GM19397 (cell line): ENCODE data around the gene PMM1.
"Not testable (repeated sequence)": the region's sequence is repeated elsewhere in the genome, so short reads cannot be mapped to it uniquely, and the experiment has no call there.

Experiments
- ATAC-seq: cut with Tn5 transposase; IDR thresholded peaks from one replicate; pipeline ENCODE4 v1.9.1; 2021; ENCODE audit warnings: mild to moderate bottlenecking, moderate library complexity; ENCODE audit not compliant: unreplicated experiment

The PMM1 gene

DNA sequence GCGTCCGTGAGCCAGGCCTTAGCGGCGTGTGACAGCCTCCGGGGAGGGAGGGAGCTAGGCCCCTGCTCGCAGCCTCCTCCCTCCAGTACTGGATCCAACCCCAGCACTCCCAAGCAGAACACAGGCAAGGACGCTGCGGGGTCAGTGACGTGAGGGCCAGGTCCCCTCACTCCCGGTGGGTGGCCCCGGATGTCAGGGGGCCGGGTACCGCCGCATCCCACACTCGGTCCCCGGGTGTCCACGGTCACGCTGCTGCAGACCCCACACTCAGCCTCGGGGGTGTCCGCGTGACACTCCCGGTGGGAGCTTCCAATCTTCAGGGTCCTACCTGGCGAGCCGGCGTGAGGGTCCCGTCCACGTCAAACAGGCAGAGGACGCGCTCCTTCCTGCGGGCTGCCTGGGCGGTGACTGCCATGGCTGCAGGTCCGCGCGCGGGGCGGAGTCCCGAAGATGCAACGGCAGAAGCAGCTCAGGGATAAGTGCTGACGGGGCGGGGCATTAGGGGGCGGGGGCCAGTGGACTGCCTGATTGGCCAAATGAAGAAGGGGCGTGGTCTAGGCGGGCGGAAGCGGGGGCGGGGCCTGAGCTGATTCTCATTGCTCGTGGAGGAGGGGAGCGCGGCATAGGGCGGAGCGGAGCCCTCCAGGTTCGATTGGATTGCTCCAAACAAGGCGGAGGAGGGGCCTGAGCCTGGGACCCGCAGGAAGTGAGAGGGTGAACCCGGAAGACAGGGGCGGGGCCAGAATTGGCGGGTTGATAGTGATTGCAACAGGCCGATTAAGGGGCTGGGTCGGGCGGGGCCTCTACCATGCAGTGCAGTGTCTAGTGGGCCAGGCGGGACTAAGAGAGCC lies at the start of gene PMM1:
Gene PMM1 (minus strand): TSS at position 450 of the 851 bp plus-strand sequence. CDS start 35 bp downstream, at position 415.
- peak; percentile 88 for ATAC-seq

DNA sequence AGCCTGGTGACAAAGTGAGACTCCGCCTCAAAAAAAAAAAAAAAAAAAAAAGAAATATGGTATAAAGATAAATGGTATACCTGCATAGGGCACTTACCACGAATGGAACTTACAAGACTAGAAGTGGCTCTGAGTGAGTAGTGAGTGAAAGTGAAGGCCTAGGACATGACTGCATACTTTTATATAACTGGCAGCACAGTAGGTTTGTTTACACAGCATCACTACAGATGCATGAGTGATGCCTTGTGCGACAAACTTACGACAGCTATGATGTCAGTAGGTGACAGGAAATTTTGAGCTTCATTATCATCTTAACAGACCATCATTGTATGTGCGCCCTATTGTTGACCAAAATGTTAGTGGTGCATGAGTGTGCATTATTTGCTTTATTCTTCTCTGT lies 49.1 kb upstream of the PMM1 start:
- ATAC-seq: no peak

DNA sequence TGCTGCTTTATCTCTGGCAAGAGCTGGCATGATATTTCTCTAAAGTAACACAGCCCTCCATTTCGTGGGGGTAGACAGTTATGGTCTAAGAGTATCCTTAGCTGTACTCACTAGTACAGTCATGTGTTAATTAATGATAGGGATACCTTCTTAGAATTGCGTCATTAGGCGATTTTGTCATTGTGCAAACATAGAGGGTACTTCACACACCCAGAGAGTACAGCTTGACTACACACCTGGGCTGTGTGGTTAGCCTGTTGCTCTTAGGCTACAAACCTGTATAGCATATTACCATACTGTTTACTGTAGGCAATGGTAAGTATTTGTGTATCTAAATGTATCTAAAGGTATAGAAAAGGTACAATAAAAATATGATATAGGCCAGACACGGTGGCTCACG lies 48.5 kb upstream of the PMM1 start:
- ATAC-seq: no peak

DNA sequence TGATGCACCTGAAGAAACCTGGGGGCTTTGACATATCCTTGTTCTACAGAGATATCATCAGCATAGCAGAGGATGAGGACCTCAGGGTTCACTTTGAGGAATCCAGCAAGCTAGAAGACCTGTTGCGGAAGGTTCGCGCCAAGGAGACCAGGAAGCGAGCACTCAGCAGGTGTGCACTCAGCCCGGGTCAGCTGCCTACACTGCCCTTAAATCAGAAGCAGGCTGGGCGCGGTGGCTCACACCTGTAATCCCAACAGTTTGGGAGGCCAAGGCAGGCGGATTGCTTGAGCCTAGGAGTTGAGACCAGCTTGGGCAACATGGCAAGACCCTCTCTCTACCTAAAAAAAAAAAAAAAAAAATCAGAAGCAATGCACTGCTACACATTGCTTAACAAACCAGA lies 48.0 kb upstream of the PMM1 start:
- not testable (repeated sequence) for ATAC-seq

DNA sequence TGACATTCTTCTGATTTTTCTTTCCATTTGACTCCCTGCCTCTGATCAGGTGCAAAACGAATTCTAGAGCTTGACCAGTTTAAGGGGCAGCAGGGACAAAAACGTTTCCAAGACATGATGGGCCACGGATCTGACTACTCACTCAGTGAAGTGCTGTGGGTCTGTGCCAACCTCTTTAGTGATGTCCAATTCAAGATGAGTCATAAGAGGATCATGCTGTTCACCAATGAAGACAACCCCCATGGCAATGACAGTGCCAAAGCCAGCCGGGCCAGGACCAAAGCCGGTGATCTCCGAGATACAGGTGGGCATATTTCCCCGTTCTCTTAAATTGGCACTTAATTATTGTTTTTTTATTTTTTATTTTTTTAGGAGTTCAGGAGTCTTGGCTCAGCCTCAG lies 46.8 kb upstream of the PMM1 start:
- ATAC-seq: no peak

DNA sequence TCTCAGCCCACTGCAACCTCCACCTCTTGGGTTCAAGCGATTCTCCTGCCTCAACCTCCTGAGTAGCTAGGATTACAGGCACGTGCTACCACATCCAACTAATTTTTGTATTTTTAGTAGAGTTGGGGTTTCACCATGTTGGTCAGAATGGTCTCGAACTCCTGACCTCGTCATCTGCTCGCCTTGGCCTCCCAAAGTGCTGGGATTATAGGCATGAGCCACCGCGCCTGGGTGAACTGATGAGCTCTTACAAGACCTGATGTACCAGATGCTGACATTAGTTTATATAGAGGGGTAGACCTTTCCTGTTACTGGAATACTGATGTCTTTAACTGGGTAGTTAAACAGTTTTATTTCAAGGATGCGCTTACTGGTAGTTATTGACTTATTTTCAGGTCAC lies 45.0 kb upstream of the PMM1 start:
- ATAC-seq: not testable (repeated sequence)

DNA sequence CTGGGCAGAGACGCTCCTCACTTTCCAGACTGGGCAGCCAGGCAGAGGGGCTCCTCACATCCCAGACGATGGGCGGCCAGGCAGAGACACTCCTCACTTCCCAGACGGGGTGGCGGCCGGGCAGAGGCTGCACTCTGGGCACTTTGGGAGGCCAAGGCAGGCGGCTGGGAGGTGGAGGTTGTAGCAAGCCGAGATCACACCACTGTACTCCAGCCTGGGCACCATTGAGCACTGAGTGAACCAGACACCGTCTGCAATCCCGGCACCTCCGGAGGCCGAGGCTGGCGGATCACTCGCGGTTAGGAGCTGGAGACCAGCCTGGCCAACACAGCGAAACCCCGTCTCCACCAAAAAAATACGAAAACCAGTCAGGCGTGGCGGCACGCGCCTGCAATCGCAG lies 42.0 kb upstream of the PMM1 start:
- ATAC-seq: not testable (repeated sequence)

DNA sequence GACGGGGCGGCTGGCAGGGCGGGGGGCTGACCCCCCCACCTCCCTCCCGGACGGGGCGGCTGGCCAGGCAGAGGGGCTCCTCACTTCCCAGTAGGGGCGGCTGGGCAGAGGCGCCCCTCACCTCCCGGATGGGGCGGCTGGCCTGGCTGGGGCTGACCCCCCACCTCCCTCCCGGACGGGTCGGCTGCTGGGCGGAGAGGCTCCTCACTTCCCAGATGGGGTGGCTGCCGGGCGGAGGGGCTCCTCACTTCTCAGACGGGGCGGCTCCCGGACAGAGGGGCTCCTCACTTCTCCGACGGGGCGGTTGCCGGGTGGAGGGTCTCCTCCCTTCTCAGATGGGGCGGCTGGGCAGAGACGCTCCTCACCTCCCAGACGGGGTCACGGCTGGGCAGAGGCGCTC lies 41.5 kb upstream of the PMM1 start:
- not testable (repeated sequence) for ATAC-seq

DNA sequence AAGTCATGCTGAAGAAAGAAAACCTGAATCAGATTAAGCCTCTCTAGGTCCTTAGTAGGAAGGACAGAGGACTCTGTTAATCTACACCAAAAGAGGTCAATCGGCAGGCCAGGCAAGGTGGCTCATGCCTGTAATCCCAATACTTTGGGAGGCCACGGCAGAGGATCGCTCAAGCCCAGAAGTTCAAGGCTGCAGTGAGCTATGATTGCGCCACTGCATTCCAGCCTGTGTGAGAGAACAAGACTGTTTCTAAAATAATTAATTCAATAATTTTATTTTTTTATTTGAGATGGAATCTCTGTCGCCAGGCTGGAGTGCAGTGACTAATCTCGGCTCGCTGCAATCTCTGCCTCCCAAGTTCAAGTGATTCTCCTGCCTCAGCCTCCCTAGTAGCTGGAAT lies 35.9 kb upstream of the PMM1 start:
- no peak for ATAC-seq

DNA sequence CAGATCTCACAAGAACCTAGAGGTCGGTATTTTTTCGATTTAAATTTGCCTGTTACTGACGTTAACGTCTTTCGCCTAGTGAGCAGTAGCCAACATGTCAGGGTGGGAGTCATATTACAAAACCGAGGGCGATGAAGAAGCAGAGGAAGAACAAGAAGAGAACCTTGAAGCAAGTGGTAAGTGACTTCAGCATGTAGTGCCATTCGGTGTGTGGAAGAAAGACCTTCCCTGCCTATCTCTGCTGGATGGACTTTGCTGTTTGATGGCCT lies 32.2 kb upstream of the PMM1 start:
- ATAC-seq: no peak

DNA sequence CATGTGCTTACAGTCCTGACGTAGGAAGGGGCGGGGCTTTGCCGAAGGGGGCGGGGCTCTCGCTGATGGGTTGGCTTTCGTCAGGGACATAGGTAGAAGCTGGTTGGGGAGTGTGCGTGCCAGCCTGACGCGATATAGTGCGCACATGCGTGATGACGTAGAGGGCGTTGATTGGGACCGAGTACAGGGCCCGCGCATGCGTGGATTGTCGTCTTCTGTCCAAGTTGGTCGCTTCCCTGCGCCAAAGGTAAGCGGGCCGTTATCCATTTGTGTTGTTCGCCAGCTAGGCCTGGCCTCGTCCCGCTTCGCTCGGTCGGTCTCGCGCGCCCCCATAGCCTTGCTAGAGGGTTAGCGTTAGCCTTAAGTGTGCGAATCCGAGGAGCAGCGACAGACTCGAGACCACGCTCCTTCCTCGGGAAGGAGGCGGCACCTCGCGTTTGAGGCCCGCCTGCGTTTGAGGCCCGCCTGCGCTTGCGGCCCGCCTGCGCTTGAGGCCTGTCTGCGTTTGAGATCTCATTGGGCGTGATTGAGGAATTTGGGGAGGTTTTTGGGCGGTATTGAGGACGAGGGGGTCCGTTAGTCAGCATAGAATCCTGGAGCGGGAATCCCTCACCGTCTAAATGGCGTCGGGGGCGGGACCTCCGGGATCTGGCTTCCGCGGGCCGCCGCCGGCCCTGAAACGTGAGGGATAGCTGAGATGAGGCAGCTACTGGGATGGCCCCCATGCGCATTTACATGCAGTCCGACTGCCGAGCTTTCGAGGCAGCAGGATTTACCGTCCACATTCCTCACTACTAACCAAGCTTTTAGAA lies 31.7 kb upstream of the PMM1 start, which contains the start of gene XRCC6:
Gene XRCC6 (plus strand): TSS at position 197 of the 812 bp plus-strand sequence. CDS start 710 bp downstream, outside the sequence.
- peak; percentile 80 for ATAC-seq

DNA sequence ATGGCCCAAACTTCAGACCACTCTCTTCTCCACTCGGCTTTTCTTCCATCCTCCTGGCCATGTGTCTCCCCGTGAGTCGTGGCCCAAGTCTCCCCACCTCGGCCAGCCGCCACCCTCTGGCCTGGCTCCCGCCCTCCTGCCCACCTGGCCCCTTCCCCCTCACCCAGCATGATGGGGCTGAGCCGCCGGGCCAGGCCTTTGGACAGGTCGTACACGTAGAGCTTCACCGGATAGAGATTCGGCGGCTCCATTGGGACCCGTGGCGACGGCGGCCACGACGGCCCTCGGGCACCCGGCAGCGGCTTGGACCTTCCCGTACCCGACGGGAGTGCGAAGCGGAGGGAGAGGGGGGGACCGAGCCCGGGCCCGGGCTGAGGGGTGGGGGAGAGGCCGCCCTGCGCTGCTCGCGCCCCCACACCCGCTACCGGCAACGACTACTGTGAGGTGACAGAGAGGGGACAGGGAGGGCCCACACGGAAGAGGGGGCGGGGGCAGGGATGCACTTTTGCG lies 31.0 kb upstream of the PMM1 start, which contains the start of gene DESI1:
Gene DESI1 (minus strand): TSS at position 455 of the 510 bp plus-strand sequence. CDS start 204 bp downstream, at position 251.
- peak; percentile 16 for ATAC-seq

DNA sequence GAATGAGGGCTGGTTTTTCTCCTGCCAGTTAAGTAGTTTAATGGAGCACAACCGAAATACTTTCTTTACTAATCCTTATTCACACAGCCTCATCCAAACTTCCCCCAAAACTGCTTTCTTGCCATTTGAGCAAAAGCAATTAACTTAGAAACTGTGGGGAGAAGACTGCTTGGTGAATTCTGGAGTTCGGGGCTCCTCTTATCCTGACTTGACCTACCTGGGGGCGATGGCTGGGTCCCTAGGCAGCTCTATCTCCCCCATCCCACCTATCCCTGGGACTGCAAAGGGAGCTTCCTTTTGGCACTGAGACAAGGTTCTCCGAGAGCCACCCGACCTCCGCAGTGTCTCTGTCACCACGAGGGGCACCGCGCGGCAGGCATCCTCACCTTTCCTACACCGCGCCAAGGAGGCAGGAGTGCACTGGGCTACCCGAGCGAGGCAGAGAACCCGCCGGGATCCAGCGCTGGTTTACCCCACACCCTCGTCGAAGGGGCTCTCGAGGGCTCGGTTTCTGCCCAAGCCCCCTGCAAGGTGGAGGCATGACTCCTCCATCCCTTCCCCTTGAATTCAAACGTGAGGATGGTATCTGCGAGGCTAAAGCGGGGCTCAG lies 30.4 kb upstream of the PMM1 start:
- ATAC-seq: no peak

DNA sequence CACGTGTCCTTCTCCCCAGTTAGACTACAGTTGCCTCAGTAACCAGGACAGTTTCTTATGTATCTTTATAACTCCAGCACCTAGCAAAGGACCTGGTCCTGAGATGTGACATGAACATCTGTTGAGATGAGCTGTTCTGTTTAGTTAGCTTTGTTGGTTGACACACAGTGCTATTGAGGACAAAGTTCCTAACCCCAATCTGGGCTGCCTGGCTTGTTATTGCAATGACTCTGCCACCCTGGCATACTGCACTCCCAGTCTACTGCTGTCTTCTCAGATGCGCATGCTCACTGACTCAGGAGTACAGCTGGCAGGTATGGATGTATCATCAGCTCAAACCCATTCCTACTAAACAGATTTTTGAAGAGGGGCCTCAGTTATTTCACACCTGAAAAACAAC lies 23.8 kb upstream of the PMM1 start:
- ATAC-seq: no peak

DNA sequence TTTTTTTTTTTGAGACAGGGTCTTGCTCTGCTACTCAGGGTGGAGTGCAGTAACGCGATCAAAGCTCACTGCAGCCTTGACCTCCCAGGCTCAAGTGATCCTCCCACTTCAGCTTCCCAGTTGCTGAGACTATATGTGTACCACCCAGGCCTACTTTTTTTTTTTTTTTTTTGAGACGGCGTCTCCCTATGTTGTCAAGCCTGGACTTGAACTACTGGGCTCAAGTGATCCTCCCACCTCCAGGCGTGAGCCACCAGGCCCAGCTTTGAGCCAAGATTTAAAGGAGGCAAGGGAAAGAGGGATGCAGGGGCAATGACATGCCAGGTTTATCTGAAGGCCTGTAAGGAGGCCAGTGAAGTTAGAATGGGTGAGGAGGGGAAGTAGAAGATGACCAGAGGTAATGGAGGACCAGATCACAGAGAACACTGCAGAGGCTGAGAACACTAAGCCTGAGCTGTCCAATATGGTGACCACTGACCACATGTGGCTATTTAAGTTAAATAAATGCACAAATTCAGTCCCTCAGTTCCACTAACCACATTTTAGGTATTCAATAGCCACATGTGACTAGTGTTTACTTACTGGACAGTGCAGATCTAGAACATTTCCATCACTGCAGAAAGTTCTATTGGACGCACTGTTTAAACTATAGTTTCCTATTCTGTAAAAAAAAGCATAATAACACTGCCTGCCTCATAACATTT lies 23.1 kb upstream of the PMM1 start:
- no peak for ATAC-seq

DNA sequence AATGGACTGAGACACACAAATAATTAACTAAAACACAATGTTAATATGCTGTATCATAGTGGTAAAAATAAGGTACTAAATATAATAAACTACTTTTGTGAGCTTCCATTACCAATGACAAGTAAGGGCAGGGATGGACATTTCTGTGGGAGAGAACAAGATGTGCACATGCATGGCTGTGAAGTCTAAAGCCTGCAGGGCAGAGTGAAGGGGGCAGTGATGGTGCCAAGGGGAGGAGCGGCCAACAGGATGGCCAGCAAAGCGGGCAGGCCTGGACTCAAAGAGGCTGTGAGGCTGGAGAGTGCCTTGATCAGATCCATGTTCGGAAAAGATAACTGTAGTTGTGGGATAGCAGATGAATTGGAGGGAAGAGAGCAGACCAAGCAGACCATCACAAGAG lies 18.7 kb upstream of the PMM1 start:
- no peak for ATAC-seq

DNA sequence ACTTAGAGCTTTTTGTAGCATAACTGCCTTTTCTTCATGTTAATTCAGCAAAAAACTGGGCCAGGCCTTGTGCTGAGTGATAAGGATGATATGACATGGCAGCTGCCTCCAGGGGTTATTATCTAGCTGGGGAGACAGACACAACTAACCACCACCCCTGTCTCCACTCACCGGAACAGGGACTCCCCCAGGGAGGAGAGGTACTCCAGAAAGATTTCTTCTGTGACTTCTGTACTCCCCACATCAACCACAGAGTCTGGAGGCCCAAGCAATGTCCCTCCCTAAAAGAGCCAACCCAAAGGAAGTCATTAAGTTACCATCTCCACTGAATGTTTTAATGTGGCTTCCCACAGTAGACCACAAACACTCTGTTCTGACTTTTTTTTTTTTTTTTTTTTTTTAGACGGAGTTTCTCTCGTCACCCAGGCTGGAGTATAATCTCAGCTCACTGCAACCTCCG lies 14.3 kb upstream of the PMM1 start:
- ATAC-seq: no peak

DNA sequence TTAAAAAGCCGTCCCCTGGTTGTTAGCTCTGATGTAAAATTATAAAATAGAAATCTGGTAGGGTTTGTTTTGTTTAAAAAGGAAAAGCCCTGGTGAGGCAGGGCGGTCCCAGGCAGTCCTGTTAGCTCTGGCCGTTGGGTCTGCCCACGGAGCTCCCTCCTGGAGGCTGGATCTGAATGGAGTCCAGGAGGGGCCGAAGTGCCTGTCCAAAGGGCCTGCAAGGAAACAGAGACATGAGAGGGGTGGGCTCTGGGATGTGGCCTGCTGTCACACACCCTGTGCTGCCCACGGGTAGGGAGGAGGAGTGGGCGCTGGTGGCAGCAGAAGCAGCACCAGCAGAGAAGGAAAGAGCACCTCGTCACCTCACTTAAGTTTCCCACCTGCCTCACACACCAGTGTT lies 11.3 kb upstream of the PMM1 start:
- ATAC-seq: no peak

DNA sequence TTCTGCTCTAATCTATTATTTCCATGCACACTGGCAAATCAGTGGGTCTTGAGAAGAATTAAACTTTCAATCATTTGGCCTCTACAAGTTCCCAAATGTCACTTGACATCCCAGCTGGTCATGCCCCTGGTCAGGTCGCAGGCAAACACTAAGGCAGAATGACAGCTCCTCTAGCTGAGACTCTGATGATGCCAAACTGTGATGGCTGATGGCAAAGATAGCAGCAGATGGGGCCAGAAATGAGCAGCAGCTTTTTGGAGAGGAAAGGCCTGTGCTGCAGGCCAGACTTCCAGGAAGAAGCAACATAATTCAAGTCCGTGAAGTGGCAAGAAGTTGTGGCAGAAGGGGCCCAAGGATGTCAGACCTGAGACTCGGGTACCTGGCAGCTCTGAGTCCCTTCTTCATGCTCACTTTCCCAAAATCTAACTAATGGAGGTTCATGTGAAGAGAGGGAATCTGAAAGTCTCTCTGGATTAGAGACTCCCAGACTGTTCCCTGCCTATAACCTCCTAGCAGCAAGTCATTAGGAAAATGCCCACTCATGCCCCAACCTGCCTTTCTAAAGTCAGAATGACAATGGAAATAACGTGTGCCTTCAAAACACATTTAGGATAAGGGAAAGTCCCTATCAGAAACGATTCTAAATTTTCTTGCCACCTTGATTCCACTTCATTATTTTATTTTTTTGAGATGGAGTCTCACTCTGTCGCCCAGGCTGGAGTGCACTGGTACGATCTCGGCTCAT lies 9.4 kb upstream of the PMM1 start:
- ATAC-seq: no peak

DNA sequence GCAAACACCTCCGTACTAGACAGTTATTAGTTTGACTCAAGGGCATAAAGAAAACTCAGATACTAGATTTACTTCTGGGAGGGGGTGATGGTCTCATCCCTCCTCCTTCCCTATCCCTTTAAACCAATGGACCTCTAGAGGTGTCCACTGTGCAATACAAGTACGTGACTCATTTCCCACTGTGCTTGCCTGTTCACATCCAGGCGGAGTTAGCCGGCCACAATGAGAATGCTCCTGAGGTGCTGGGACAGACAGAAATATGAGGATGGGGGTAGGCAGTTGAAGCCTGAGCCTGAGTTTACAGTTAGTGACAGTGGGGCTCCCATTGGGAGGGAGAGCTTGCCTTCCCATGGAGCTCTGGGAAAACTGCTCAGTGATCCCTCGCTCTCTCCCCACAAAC lies 8.4 kb upstream of the PMM1 start:
- no peak for ATAC-seq
